Prostate gland (tissue), 2 donors: Measurements from ENCODE around the gene FHIT. TPM values are rescaled to one million over a fixed set of nuclear protein-coding genes. Genes with fewer than 3 reads are reported as not detected.

Experiments used
- DNase-seq: peaks from one replicate; pipeline ENCODE4 v3.0.0-alpha.2; 2019; ENCODE audit warnings: low spot score
- H3K27ac ChIP-seq, 2 donors: fragments of 200-600 bp; sonication (generic); 2 replicates each; pipeline ENCODE4 v1.5.1; 2017 to 2019
- H3K27me3 ChIP-seq: fragments of 200-600 bp; sonication (generic); replicated peaks from 2 replicates; pipeline ENCODE4 v1.5.1; 2019; ENCODE audit not compliant: insufficient read depth
- H3K36me3 ChIP-seq, 2 donors: fragments of 200-600 bp; sonication (generic); 1 replicate in 1 of 2; 2 replicates in 1 of 2; pipeline versions ENCODE4 v1.5.1 to v1.8.1; 2017 to 2019
- H3K4me1 ChIP-seq: fragments of 200-600 bp; sonication (generic); replicated peaks from 2 replicates; pipeline ENCODE4 v1.5.1; 2019
- H3K4me3 ChIP-seq, 2 donors: fragments of 200-600 bp; sonication (generic); 2 replicates each; pipeline ENCODE4 v1.5.1; 2017 to 2019
- H3K9me3 ChIP-seq: fragments of 200-600 bp; sonication (generic); 2 replicates; pipeline ENCODE4 v1.5.1; 2017
- POLR2A ChIP-seq: fragments of 450-650 bp; IDR thresholded peaks from one replicate; pipeline ENCODE4 v1.6.1; 2016; ENCODE audit warnings: antibody characterized with exemption, mild to moderate bottlenecking
- POLR2AphosphoS5 ChIP-seq: sonication (generic); formaldehyde crosslinking; IDR thresholded peaks from one replicate; pipeline ENCODE4 v1.6.1; 2017; ENCODE audit warnings: antibody characterized with exemption
- WGBS: methylation state at CpG from one replicate; pipeline ENCODE4 v1.1.5; 2018; 5-methylcytosine and 5-hydroxymethylcytosine counted together
- intact Hi-C: fragments of 100-400 bp; cut with DNase I; formaldehyde crosslinking; loops from one replicate; pipeline ENCODE4 v1.14.2; 2022
- total RNA-seq, 2 donors: library from RNA; depleted of rRNA; stranded (reverse); fragments of >200 nt; gene quantifications; one replicate each; pipeline ENCODE4 v1.1.0, GENCODE V29; 2016
- TF ChIP-seq, protein P1 (sequence below), 4 experiments: fragments of 200-600 bp in 2 of 4; fragments of 450-650 bp in 2 of 4; sonication (generic) in 2 of 4; IDR thresholded peaks; 1 replicate in 3 of 4; 2 replicates in 1 of 4; pipeline ENCODE4 v1.5.1; 2016 to 2019; ENCODE audit warnings: antibody characterized with exemption in 4 of 4, mild to moderate bottlenecking in 2 of 4, moderate library complexity in 2 of 4

Gene FHIT
- total RNA-seq, 2 donors from 2014 or later, result 6.4 to 10.4 TPM

DNA sequence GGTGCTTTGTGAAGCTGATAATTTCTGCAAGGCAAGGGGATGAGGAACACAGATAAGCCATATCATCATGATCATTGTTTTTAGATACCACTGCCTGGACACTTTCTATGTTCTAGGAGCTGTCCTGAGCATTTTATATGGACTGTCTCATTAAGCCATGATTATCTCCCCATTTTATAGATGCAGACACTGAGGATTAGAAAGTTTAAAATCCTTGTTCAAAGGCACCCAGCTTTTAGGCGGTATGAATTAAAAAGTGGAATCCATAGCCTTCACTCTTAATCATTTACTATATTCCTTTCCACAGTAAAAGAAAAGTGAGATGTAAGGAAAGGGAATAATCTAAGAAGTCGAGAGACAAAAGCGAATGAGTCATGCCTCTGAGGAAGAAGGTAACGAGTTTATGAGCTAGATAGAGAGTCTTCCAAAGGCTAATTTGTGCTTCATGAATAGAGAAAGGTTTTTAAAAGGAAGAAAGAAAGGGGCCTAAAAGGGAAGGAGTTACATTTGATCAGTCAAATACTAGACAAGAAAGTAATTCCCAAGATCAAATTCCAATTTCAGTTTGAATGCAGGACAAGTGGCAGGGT, 856.0 kb downstream of the FHIT start:
- H3K4me1 ChIP-seq, result no peaks in the 10 kb centered on the region
- intact Hi-C loops, result no loop called here
- H3K4me3 ChIP-seq, result no peak overlapping the region
- no peak for DNase-seq
- no peaks in the 10 kb centered on the region for H3K9me3 ChIP-seq
- no peaks in the 10 kb centered on the region for H3K27me3 ChIP-seq
- H3K36me3 ChIP-seq, result no peaks in the 10 kb centered on the region
- TF ChIP-seq POLR2AphosphoS5, result no peak
- TF ChIP-seq, protein P1, sequence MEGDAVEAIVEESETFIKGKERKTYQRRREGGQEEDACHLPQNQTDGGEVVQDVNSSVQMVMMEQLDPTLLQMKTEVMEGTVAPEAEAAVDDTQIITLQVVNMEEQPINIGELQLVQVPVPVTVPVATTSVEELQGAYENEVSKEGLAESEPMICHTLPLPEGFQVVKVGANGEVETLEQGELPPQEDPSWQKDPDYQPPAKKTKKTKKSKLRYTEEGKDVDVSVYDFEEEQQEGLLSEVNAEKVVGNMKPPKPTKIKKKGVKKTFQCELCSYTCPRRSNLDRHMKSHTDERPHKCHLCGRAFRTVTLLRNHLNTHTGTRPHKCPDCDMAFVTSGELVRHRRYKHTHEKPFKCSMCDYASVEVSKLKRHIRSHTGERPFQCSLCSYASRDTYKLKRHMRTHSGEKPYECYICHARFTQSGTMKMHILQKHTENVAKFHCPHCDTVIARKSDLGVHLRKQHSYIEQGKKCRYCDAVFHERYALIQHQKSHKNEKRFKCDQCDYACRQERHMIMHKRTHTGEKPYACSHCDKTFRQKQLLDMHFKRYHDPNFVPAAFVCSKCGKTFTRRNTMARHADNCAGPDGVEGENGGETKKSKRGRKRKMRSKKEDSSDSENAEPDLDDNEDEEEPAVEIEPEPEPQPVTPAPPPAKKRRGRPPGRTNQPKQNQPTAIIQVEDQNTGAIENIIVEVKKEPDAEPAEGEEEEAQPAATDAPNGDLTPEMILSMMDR (IDR thresholded peaks at IDR 0.05), result no peak
- no peak for TF ChIP-seq POLR2A
- H3K27ac ChIP-seq, result no peak overlapping the region
- WGBS, result 85% methylated on average over 4 of the region's 4 CpGs

GRCh38 chr3:60393946-60394345, 857.3 kb downstream of the FHIT start:
- WGBS, result 87% methylated on average over 1 of the region's 1 CpG
- no peaks in the 10 kb centered on the region for H3K4me1 ChIP-seq

GRCh38 chr3:60392501-60392900, 858.8 kb downstream of the FHIT start:
- Histone ChIP-seq H3K27ac (no peak overlapping the region), H3K4me3 (no peak overlapping the region), H3K9me3 (no peaks in the 10 kb centered on the region), H3K4me1 (no peaks in the 10 kb centered on the region), H3K27me3 (no peaks in the 10 kb centered on the region), H3K36me3 (no peaks in the 10 kb centered on the region)
- no peak for TF ChIP-seq POLR2AphosphoS5
- TF ChIP-seq, protein P1 (IDR thresholded peaks at IDR 0.05), result no peak
- TF ChIP-seq POLR2A, result no peak
- intact Hi-C loops, result no loop called here
- DNase-seq, result no peak
- 85% methylated on average over 2 of the region's 2 CpGs for WGBS

More at GRCh38 chr3:60393946-60394345, 857.3 kb downstream of the FHIT start:
- Histone ChIP-seq H3K9me3 (no peaks in the 10 kb centered on the region), H3K27me3 (no peaks in the 10 kb centered on the region), H3K27ac (no peak overlapping the region), H3K36me3 (no peaks in the 10 kb centered on the region), H3K4me3 (no peak overlapping the region)
- intact Hi-C loops, result no loop called here
- TF ChIP-seq POLR2AphosphoS5, result no peak
- TF ChIP-seq, protein P1 (IDR thresholded peaks at IDR 0.05), result no peak
- no peak for TF ChIP-seq POLR2A
- DNase-seq, result no peak

DNA sequence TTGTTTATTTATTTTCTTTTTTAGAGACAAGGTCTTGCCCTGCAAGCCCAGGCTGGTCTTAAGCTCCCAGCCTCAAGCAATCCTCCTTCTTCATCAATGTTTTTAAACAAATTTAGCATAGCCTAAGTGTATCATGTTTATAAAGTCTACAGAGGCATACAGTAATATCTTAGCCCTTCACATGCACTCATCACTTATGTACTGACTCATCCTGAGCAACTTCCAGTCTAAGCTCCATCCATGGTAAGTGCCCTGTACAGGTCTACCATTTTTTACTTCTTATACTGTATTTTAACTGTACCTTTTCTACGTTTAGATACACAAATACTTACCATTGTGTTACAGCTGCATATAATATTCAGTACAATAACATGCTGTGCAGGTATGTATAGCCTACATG, 860.0 kb downstream of the FHIT start:
- no peaks in the 10 kb centered on the region for H3K9me3 ChIP-seq
- no peak overlapping the region for H3K4me3 ChIP-seq
- DNase-seq, result no peak
- WGBS, result 85% methylated on average over 1 of the region's 1 CpG
- no peaks in the 10 kb centered on the region for H3K27me3 ChIP-seq
- no peaks in the 10 kb centered on the region for H3K36me3 ChIP-seq
- no peak overlapping the region for H3K27ac ChIP-seq
- intact Hi-C loops, result no loop called here
- TF ChIP-seq, protein P1 (IDR thresholded peaks at IDR 0.05), result no peak
- TF ChIP-seq POLR2A (no peak), POLR2AphosphoS5 (no peak)
- no peaks in the 10 kb centered on the region for H3K4me1 ChIP-seq

DNA sequence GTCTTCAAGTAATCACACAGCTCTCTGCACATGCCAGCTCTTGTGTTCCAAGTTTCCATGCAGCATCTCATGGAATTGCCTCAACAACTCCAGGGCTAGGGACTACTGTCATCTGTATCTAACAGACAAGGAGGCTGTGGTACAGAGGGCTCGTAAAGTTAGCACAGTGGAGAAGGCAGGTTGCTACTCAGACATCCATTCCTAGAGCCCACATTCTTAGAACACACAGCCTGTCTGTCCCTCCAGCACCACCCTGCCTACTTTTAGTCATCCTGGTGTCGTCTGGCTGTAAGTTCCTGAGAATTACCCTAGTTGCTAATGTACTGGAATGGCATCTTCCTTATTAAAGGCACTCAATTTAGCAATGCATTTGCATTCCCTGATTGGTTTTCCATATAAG, 862.5 kb downstream of the FHIT start:
- 90% methylated on average over 2 of the region's 2 CpGs for WGBS
- no peaks in the 10 kb centered on the region for H3K9me3 ChIP-seq

More for the DNA sequence above, 862.5 kb downstream of the FHIT start:
- no peak overlapping the region for H3K27ac ChIP-seq
- no peaks in the 10 kb centered on the region for H3K27me3 ChIP-seq
- no peaks in the 10 kb centered on the region for H3K36me3 ChIP-seq
- intact Hi-C loops, result no loop called here
- no peak overlapping the region for H3K4me3 ChIP-seq
- no peaks in the 10 kb centered on the region for H3K4me1 ChIP-seq
- DNase-seq, result no peak
- TF ChIP-seq, protein P1 (IDR thresholded peaks at IDR 0.05), result no peak
- TF ChIP-seq POLR2AphosphoS5, result no peak
- no peak for TF ChIP-seq POLR2A
